Mammary epithelial cell (primary cell): ENCODE data around the gene ZNF697.

ENCODE experiments used
- EZH2 ChIP-seq: IDR thresholded peaks from 2 replicates; pipeline ENCODE4 v1.6.1; 2012; ENCODE audit warnings: low read length, inconsistent platforms, borderline replicate concordance
- TF ChIP-seq, protein P1 (sequence below), 2 donors: IDR thresholded peaks in 1 of 2; conservative IDR thresholded peaks in 1 of 2; 2 replicates each; pipeline ENCODE4 v1.5.1; 2011 to 2012; ENCODE audit warnings: inconsistent platforms in 2 of 2, low read length in 2 of 2, mild to moderate bottlenecking in 2 of 2, control low read depth in 1 of 2, low read depth in 1 of 2; ENCODE audit not compliant: insufficient read depth in 1 of 2; ENCODE audit errors: extremely low read depth in 1 of 2

DNA sequence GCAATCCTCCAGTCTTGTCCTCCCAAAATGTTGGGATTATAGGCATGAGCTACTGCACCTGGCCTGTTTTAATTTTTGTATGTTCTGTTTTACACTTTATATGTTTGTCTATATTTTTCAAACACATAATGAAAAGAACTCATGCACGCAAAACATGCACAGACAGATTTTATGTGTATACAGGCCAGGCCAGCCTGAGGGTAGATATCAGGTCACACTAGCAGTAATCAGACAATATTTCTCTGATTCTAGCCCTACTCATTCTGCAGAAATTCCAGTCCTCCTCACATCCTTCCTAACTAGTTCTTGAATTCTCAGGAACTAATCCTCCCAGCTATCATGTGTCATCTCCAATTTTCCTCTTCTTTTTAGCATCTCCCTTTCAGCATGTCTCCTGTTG is 35.8 kb upstream of the ZNF697 start:
- TF ChIP-seq EZH2: no peak
- TF ChIP-seq, protein P1, sequence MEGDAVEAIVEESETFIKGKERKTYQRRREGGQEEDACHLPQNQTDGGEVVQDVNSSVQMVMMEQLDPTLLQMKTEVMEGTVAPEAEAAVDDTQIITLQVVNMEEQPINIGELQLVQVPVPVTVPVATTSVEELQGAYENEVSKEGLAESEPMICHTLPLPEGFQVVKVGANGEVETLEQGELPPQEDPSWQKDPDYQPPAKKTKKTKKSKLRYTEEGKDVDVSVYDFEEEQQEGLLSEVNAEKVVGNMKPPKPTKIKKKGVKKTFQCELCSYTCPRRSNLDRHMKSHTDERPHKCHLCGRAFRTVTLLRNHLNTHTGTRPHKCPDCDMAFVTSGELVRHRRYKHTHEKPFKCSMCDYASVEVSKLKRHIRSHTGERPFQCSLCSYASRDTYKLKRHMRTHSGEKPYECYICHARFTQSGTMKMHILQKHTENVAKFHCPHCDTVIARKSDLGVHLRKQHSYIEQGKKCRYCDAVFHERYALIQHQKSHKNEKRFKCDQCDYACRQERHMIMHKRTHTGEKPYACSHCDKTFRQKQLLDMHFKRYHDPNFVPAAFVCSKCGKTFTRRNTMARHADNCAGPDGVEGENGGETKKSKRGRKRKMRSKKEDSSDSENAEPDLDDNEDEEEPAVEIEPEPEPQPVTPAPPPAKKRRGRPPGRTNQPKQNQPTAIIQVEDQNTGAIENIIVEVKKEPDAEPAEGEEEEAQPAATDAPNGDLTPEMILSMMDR (conservative IDR thresholded peaks at IDR 0.05 in 1 of 2, IDR thresholded peaks at IDR 0.05 in 1 of 2; ENCODE audit: extremely low read depth in 1 of 2, insufficient read depth in 1 of 2, low read depth in 1 of 2, low read length in 2 of 2): no peak
